ENCODE data around the gene STAP2. TPM values are rescaled to one million over a fixed set of nuclear protein-coding genes. Genes with fewer than 3 reads are reported as not detected.

The STAP2 gene, protein sequence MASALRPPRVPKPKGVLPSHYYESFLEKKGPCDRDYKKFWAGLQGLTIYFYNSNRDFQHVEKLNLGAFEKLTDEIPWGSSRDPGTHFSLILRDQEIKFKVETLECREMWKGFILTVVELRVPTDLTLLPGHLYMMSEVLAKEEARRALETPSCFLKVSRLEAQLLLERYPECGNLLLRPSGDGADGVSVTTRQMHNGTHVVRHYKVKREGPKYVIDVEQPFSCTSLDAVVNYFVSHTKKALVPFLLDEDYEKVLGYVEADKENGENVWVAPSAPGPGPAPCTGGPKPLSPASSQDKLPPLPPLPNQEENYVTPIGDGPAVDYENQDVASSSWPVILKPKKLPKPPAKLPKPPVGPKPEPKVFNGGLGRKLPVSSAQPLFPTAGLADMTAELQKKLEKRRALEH
- 100 to 1,000 TPM in 1 of 2 donors, 10 to 100 TPM in 1; 47.9 to 107 TPM for total RNA-seq

DNA sequence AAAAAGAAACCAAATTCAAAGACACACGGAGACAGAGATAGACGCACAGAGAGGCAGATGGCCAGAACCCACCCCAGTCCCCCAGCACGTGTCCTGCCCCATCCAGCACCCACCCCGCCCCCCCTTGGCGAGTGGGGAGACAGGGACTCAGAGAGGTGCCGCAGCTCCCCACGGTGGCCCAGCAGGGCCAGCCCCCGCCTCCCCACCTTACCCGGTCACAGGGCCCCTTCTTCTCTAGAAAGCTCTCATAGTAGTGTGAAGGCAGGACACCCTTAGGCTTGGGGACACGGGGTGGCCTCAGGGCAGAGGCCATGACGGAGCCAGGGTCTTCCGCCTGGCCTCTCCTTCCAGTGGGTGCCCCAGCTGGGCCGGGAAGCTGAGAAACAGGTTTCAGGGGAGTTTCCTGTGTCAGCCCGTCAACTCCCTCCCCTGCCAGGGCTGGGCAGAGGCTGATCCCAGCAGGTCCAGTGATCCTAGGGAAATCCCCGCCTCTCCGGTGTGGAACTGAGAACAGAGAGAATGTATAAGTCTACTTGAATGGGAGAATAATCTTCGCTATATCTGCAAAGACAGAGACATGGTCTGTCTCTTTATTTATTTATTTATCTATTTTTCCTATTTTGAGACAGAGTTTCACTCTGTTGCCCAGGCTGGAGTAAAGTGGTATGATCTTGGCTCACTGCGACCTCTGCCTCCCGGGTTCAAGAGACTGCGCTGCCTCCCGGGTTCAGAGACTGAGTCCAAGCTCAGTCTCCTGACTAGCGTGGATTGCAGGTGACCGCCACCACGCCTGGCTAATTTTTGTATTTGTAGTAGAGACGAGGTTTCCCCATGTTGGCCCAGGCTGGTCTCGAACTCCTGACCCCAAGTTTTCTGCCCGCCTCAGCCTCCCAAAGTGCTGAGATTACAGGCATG, at the start of gene STAP2:
Gene STAP2, minus strand, starts transcription at position 387 of the 915 bp plus-strand sequence. Its CDS starts 74 bp downstream, at position 313.
- TF ChIP-seq CTCF (IDR thresholded peaks at IDR 0.05) (no peak), POLR2AphosphoS5 (IDR thresholded peaks at IDR 0.05) (peak; percentile 83), POLR2A (IDR thresholded peaks at IDR 0.05) (peak; percentile 67)
- Histone ChIP-seq H3K4me1 (replicated peaks) (no peaks in the 10 kb centered on the region), H3K36me3 (no peaks in the 10 kb centered on the region), H3K27me3 (replicated peaks; ENCODE audit: insufficient read depth) (no peaks in the 10 kb centered on the region), H3K27ac (peak within 1 kb of the TSS; percentile 87 to 94), H3K4me3 (peak within 1 kb of the TSS; percentile 39 to 56), H3K9me3 (no peaks in the 10 kb centered on the region)
- WGBS: 37% methylated on average over 27 of the region's 27 CpGs
- intact Hi-C loops (cut with DNase I): no loop called here
- DNase-seq (ENCODE audit: low spot score): peak; percentile 85

GRCh38 chr19:4386041-4386782, 47.6 kb upstream of the STAP2 start:
- no peaks in the 10 kb centered on the region for H3K36me3 ChIP-seq
- DNase-seq (ENCODE audit: low spot score): no peak
- no peak overlapping the region for H3K4me3 ChIP-seq
- TF ChIP-seq POLR2AphosphoS5 (IDR thresholded peaks at IDR 0.05) (no peak), POLR2A (IDR thresholded peaks at IDR 0.05) (no peak), CTCF (IDR thresholded peaks at IDR 0.05) (no peak)
- H3K4me1 ChIP-seq (replicated peaks): peaks cover 38% of the 10 kb centered on the region
- 87% methylated on average over 13 of the region's 13 CpGs for WGBS
- H3K27me3 ChIP-seq (replicated peaks; ENCODE audit: insufficient read depth): no peaks in the 10 kb centered on the region
- H3K27ac ChIP-seq: no peak overlapping the region
- intact Hi-C loops (cut with DNase I): no loop called here
- H3K9me3 ChIP-seq: no peaks in the 10 kb centered on the region

DNA sequence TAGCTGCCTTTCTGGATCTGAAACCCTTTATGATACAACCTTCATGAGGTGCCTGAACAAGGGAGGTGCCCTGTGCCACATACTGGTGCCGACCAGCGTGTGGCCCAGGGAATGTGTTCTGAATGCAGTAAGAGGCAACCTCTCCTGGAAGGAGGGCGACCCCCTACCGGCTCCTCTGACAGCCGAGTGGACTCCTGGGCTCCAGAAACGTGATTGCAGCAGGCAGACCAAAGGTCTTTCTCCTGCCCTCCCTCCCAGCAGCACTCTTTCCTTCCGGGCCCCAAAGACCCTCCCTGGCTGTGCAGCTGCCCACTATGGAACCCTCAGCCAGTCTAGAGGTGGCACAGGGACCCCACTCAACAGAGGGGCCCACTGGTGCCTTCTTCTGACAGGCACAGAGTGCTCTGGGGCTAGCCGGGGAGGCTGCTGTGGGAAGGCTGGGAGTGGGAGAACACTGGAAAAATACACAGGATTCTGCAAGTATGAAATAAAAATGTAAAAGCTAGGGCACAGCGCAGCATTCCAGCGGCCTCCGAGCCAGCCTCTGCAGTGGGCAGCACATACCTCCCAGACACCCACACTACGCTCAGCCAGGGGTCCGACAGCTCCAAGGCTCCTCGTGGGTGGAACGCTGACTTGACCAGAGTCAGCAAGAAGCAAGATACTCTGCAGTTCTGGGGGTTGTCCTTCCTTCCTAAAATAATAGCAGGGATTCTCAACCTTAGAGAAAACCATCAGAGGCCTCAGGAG, 46.8 kb upstream of the STAP2 start:
- TF ChIP-seq POLR2A (IDR thresholded peaks at IDR 0.05) (no peak), CTCF (IDR thresholded peaks at IDR 0.05) (no peak), POLR2AphosphoS5 (IDR thresholded peaks at IDR 0.05) (no peak)
- H3K9me3 ChIP-seq: no peaks in the 10 kb centered on the region
- no peak overlapping the region for H3K4me3 ChIP-seq
- no peaks in the 10 kb centered on the region for H3K36me3 ChIP-seq
- WGBS: 92% methylated on average over 15 of the region's 15 CpGs
- no peaks in the 10 kb centered on the region for H3K27me3 ChIP-seq (replicated peaks; ENCODE audit: insufficient read depth)
- H3K27ac ChIP-seq: no peak overlapping the region
- intact Hi-C loops (cut with DNase I): no loop called here
- H3K4me1 ChIP-seq (replicated peaks): peaks cover 35% of the 10 kb centered on the region
- DNase-seq (ENCODE audit: low spot score): no peak

DNA sequence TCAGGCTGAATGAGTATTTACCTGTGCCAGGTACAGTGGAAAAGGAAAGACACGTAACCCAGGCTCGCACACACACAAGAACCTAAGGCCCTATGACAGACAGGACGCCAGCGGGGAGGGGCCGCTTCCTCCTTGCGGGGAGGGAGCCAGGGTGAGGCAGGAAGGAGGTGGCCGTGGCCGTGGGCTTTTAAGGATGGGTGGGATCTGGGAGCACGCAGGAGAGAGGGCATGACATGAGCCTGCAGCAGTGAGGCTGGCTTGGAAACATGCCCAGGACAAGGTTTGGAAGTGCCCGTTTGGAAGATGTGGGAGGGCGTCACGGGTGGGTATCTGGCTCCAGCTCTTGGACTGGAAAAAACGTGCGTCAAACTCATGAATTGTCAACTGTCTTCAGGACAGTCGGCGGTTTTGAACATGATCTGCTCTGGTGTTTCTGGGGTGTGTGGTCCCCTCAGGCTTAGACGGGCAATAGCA, 41.7 kb upstream of the STAP2 start:
- Histone ChIP-seq H3K27ac (peak overlapping the region; percentile 29 to 35), H3K4me1 (replicated peaks) (peaks cover 27% of the 10 kb centered on the region), H3K27me3 (replicated peaks; ENCODE audit: insufficient read depth) (no peaks in the 10 kb centered on the region), H3K36me3 (no peaks in the 10 kb centered on the region), H3K9me3 (no peaks in the 10 kb centered on the region), H3K4me3 (no peak overlapping the region)
- TF ChIP-seq POLR2A (IDR thresholded peaks at IDR 0.05): no peak
- TF ChIP-seq CTCF (IDR thresholded peaks at IDR 0.05): no peak
- TF ChIP-seq POLR2AphosphoS5 (IDR thresholded peaks at IDR 0.05): no peak
- intact Hi-C loops (cut with DNase I): no loop called here
- no peak for DNase-seq (ENCODE audit: low spot score)
- 12% methylated on average over 17 of the region's 17 CpGs for WGBS

All from prostate gland (tissue), 2 donors.